ENCODE results near the gene PPM1K.
A peak's percentile ranks its signal among the peaks of the same experiment; 100 is the strongest.

Gene PPM1K

GRCh38 chr4:88246600-88246999, 37.8 kb downstream of the PPM1K start:
- no peak overlapping the region for H3K4me3 ChIP-seq (ENCODE audit: low read length in 2 of 2)

GRCh38 chr4:88244816-88245579, 39.4 kb downstream of the PPM1K start:
- Histone ChIP-seq H3K9ac (ENCODE audit: low read depth in 1 of 2, low read length in 2 of 2) (no peak overlapping the region), H3K9me3 (ENCODE audit: control insufficient read depth in 2 of 2, low read length in 2 of 2) (no peaks in the 10 kb centered on the region), H3K4me3 (ENCODE audit: low read length in 2 of 2) (peak overlapping the region in 1 of 2 donors; percentile 26), H3K27ac (ENCODE audit: low read depth in 2 of 2, low read length in 2 of 2) (no peak overlapping the region), H3K27me3 (ENCODE audit: control insufficient read depth in 2 of 2, insufficient read depth in 2 of 2, low read length in 2 of 2) (no peaks in the 10 kb centered on the region), H3K4me1 (ENCODE audit: control insufficient read depth in 2 of 2, insufficient read depth in 2 of 2, low read length in 2 of 2) (no peaks in the 10 kb centered on the region), H3K36me3 (ENCODE audit: control insufficient read depth in 2 of 2, insufficient read depth in 2 of 2, low read length in 2 of 2) (no peaks in the 10 kb centered on the region)

More at GRCh38 chr4:88246600-88246999, 37.8 kb downstream of the PPM1K start:
- Histone ChIP-seq H3K9me3 (ENCODE audit: control insufficient read depth in 2 of 2, low read length in 2 of 2) (no peaks in the 10 kb centered on the region), H3K27ac (ENCODE audit: low read depth in 2 of 2, low read length in 2 of 2) (no peak overlapping the region), H3K4me1 (ENCODE audit: control insufficient read depth in 2 of 2, insufficient read depth in 2 of 2, low read length in 2 of 2) (no peaks in the 10 kb centered on the region), H3K27me3 (ENCODE audit: control insufficient read depth in 2 of 2, insufficient read depth in 2 of 2, low read length in 2 of 2) (no peaks in the 10 kb centered on the region), H3K9ac (ENCODE audit: low read depth in 1 of 2, low read length in 2 of 2) (no peak overlapping the region), H3K36me3 (ENCODE audit: control insufficient read depth in 2 of 2, insufficient read depth in 2 of 2, low read length in 2 of 2) (no peaks in the 10 kb centered on the region)

GRCh38 chr4:88244056-88244455, 40.3 kb downstream of the PPM1K start:
- Histone ChIP-seq H3K4me3 (ENCODE audit: low read length in 2 of 2) (no peak overlapping the region), H3K27me3 (ENCODE audit: control insufficient read depth in 2 of 2, insufficient read depth in 2 of 2, low read length in 2 of 2) (no peaks in the 10 kb centered on the region)

GRCh38 chr4:88242144-88242543, 42.2 kb downstream of the PPM1K start:
- H3K4me1 ChIP-seq (ENCODE audit: control insufficient read depth in 2 of 2, insufficient read depth in 2 of 2, low read length in 2 of 2): no peaks in the 10 kb centered on the region
- H3K27me3 ChIP-seq (ENCODE audit: control insufficient read depth in 2 of 2, insufficient read depth in 2 of 2, low read length in 2 of 2): no peaks in the 10 kb centered on the region
- no peak overlapping the region for H3K9ac ChIP-seq (ENCODE audit: low read depth in 1 of 2, low read length in 2 of 2)
- H3K4me3 ChIP-seq (ENCODE audit: low read length in 2 of 2): no peak overlapping the region
- no peak overlapping the region for H3K27ac ChIP-seq (ENCODE audit: low read depth in 2 of 2, low read length in 2 of 2)
- no peaks in the 10 kb centered on the region for H3K36me3 ChIP-seq (ENCODE audit: control insufficient read depth in 2 of 2, insufficient read depth in 2 of 2, low read length in 2 of 2)
- no peaks in the 10 kb centered on the region for H3K9me3 ChIP-seq (ENCODE audit: control insufficient read depth in 2 of 2, low read length in 2 of 2)

More at GRCh38 chr4:88244056-88244455, 40.3 kb downstream of the PPM1K start:
- no peaks in the 10 kb centered on the region for H3K9me3 ChIP-seq (ENCODE audit: control insufficient read depth in 2 of 2, low read length in 2 of 2)
- H3K4me1 ChIP-seq (ENCODE audit: control insufficient read depth in 2 of 2, insufficient read depth in 2 of 2, low read length in 2 of 2): no peaks in the 10 kb centered on the region
- H3K36me3 ChIP-seq (ENCODE audit: control insufficient read depth in 2 of 2, insufficient read depth in 2 of 2, low read length in 2 of 2): no peaks in the 10 kb centered on the region
- H3K27ac ChIP-seq (ENCODE audit: low read depth in 2 of 2, low read length in 2 of 2): no peak overlapping the region
- no peak overlapping the region for H3K9ac ChIP-seq (ENCODE audit: low read depth in 1 of 2, low read length in 2 of 2)

- H3K4me1 ChIP-seq (ENCODE audit: control insufficient read depth in 2 of 2, insufficient read depth in 2 of 2, low read length in 2 of 2): no peaks in the 10 kb centered on the region
- no peak overlapping the region for H3K9ac ChIP-seq (ENCODE audit: low read depth in 1 of 2, low read length in 2 of 2)
- no peak overlapping the region for H3K27ac ChIP-seq (ENCODE audit: low read depth in 2 of 2, low read length in 2 of 2)
These were observed 44.1 kb downstream of the PPM1K start for GRCh38 chr4:88240297-88240714.

GRCh38 chr4:88230969-88231771, 53.2 kb downstream of the PPM1K start:
- peak overlapping the region; percentile 7 to 61 for H3K4me3 ChIP-seq (ENCODE audit: low read length in 2 of 2)

More at GRCh38 chr4:88240297-88240714, 44.1 kb downstream of the PPM1K start:
- H3K9me3 ChIP-seq (ENCODE audit: control insufficient read depth in 2 of 2, low read length in 2 of 2): no peaks in the 10 kb centered on the region
- no peaks in the 10 kb centered on the region for H3K36me3 ChIP-seq (ENCODE audit: control insufficient read depth in 2 of 2, insufficient read depth in 2 of 2, low read length in 2 of 2)
- no peak overlapping the region for H3K4me3 ChIP-seq (ENCODE audit: low read length in 2 of 2)
- no peaks in the 10 kb centered on the region for H3K27me3 ChIP-seq (ENCODE audit: control insufficient read depth in 2 of 2, insufficient read depth in 2 of 2, low read length in 2 of 2)

GRCh38 chr4:88230461-88230891, 53.9 kb downstream of the PPM1K start:
- Histone ChIP-seq H3K27me3 (ENCODE audit: control insufficient read depth in 2 of 2, insufficient read depth in 2 of 2, low read length in 2 of 2) (no peaks in the 10 kb centered on the region), H3K27ac (ENCODE audit: low read depth in 2 of 2, low read length in 2 of 2) (peak overlapping the region in 1 of 2 donors; percentile 46), H3K9ac (ENCODE audit: low read depth in 1 of 2, low read length in 2 of 2) (no peak overlapping the region), H3K4me1 (ENCODE audit: control insufficient read depth in 2 of 2, insufficient read depth in 2 of 2, low read length in 2 of 2) (no peaks in the 10 kb centered on the region), H3K36me3 (ENCODE audit: control insufficient read depth in 2 of 2, insufficient read depth in 2 of 2, low read length in 2 of 2) (no peaks in the 10 kb centered on the region), H3K9me3 (ENCODE audit: control insufficient read depth in 2 of 2, low read length in 2 of 2) (no peaks in the 10 kb centered on the region), H3K4me3 (ENCODE audit: low read length in 2 of 2) (peak overlapping the region in 1 of 2 donors; percentile 61)

More at GRCh38 chr4:88230969-88231771, 53.2 kb downstream of the PPM1K start:
- Histone ChIP-seq H3K36me3 (ENCODE audit: control insufficient read depth in 2 of 2, insufficient read depth in 2 of 2, low read length in 2 of 2) (no peaks in the 10 kb centered on the region), H3K4me1 (ENCODE audit: control insufficient read depth in 2 of 2, insufficient read depth in 2 of 2, low read length in 2 of 2) (no peaks in the 10 kb centered on the region), H3K27me3 (ENCODE audit: control insufficient read depth in 2 of 2, insufficient read depth in 2 of 2, low read length in 2 of 2) (no peaks in the 10 kb centered on the region), H3K9ac (ENCODE audit: low read depth in 1 of 2, low read length in 2 of 2) (peak overlapping the region; percentile 41 to 68), H3K27ac (ENCODE audit: low read depth in 2 of 2, low read length in 2 of 2) (peak overlapping the region; percentile 46 to 48), H3K9me3 (ENCODE audit: control insufficient read depth in 2 of 2, low read length in 2 of 2) (no peaks in the 10 kb centered on the region)

GRCh38 chr4:88227734-88228133, 56.6 kb downstream of the PPM1K start:
- Histone ChIP-seq H3K4me1 (ENCODE audit: control insufficient read depth in 2 of 2, insufficient read depth in 2 of 2, low read length in 2 of 2) (no peaks in the 10 kb centered on the region), H3K36me3 (ENCODE audit: control insufficient read depth in 2 of 2, insufficient read depth in 2 of 2, low read length in 2 of 2) (no peaks in the 10 kb centered on the region), H3K27ac (ENCODE audit: low read depth in 2 of 2, low read length in 2 of 2) (no peak overlapping the region), H3K4me3 (ENCODE audit: low read length in 2 of 2) (no peak overlapping the region), H3K9ac (ENCODE audit: low read depth in 1 of 2, low read length in 2 of 2) (no peak overlapping the region), H3K9me3 (ENCODE audit: control insufficient read depth in 2 of 2, low read length in 2 of 2) (no peaks in the 10 kb centered on the region), H3K27me3 (ENCODE audit: control insufficient read depth in 2 of 2, insufficient read depth in 2 of 2, low read length in 2 of 2) (no peaks in the 10 kb centered on the region)

- Histone ChIP-seq H3K9me3 (ENCODE audit: control insufficient read depth in 2 of 2, low read length in 2 of 2) (no peaks in the 10 kb centered on the region), H3K9ac (ENCODE audit: low read depth in 1 of 2, low read length in 2 of 2) (no peak overlapping the region), H3K4me1 (ENCODE audit: control insufficient read depth in 2 of 2, insufficient read depth in 2 of 2, low read length in 2 of 2) (no peaks in the 10 kb centered on the region), H3K27me3 (ENCODE audit: control insufficient read depth in 2 of 2, insufficient read depth in 2 of 2, low read length in 2 of 2) (no peaks in the 10 kb centered on the region), H3K27ac (ENCODE audit: low read depth in 2 of 2, low read length in 2 of 2) (no peak overlapping the region), H3K36me3 (ENCODE audit: control insufficient read depth in 2 of 2, insufficient read depth in 2 of 2, low read length in 2 of 2) (no peaks in the 10 kb centered on the region), H3K4me3 (ENCODE audit: low read length in 2 of 2) (no peak overlapping the region)
These were observed 58.2 kb downstream of the PPM1K start for GRCh38 chr4:88226143-88226542.
